B cell (primary cell): Measurements from ENCODE around the gene KIF16B.

Source experiments
- EZH2 ChIP-seq: IDR thresholded peaks from 2 replicates; pipeline ENCODE4 v1.6.1; 2012; ENCODE audit warnings: borderline replicate concordance, low read depth, mild to moderate bottlenecking, moderate library complexity, low read length; ENCODE audit not compliant: insufficient read depth, poor library complexity, severe bottlenecking
- TF ChIP-seq, protein P1 (sequence below): fragments of 200-600 bp; IDR thresholded peaks from one replicate; pipeline ENCODE4 v1.8.0; 2022; ENCODE audit warnings: antibody characterized with exemption, mild to moderate bottlenecking

DNA sequence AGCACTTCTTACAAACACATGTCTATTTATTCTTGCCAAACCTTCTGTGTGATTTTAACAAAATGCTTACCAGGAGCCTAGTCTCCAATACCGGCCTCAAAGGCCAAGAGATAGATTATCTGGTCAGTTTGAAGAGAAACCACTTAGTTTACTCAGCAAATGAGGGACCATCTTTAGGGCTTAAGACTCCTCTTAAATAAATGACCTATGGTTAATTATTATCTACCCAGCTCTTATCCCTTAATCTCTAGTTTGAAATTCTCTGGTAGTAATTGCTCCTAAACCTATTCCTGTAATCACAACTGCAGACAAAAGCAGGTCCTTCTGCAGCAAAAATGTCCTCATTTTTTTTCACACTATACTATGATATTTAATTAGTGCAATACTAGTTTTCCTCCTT, 301.8 kb downstream of the KIF16B start:
- TF ChIP-seq, protein P1, sequence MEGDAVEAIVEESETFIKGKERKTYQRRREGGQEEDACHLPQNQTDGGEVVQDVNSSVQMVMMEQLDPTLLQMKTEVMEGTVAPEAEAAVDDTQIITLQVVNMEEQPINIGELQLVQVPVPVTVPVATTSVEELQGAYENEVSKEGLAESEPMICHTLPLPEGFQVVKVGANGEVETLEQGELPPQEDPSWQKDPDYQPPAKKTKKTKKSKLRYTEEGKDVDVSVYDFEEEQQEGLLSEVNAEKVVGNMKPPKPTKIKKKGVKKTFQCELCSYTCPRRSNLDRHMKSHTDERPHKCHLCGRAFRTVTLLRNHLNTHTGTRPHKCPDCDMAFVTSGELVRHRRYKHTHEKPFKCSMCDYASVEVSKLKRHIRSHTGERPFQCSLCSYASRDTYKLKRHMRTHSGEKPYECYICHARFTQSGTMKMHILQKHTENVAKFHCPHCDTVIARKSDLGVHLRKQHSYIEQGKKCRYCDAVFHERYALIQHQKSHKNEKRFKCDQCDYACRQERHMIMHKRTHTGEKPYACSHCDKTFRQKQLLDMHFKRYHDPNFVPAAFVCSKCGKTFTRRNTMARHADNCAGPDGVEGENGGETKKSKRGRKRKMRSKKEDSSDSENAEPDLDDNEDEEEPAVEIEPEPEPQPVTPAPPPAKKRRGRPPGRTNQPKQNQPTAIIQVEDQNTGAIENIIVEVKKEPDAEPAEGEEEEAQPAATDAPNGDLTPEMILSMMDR = no peak
- no peak for TF ChIP-seq EZH2
